ENCODE results near the gene IQGAP2. TPM values are rescaled to one million over a fixed set of nuclear protein-coding genes. Genes with fewer than 3 reads are reported as not detected.

IQGAP2 gene
- total and polyA plus RNA-seq, 2 of the 8 experiments (the other 6 are each of a cell fraction or from before 2014, with no cell fraction given), result 19.7 to 66.0 TPM

DNA sequence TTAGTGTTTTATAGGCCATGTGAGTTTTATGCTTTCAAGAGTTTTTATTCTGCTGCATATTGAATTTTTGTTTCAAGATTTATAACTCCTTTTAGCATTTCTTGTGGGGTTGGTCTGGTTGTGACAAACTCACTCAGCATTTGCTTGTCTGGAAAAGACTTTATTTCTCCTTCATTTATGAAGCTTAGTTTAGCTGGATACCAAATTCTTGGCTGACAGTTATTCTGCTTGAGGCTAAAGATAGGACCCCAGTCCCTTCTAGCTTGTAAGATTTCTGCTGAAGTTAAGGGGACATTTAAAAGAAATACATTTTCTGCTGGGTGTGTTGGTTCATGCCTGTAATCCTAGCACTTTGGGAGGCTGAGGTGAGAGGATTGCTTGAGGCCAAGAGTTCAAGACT, 36.8 kb downstream of the IQGAP2 start:
- H2AFZ ChIP-seq (ENCODE audit: low read length), result no peak overlapping the region
- DNase-seq (ENCODE audit: low read depth in 1 of 2, low spot score in 2 of 2) (no peak), FAIRE-seq (no peak)
- no peak overlapping the region for H2AK5ac ChIP-seq (ENCODE audit: low read depth, low read length)
- H3K4me2 ChIP-seq (ENCODE audit: insufficient read depth in 1 of 2, low read depth in 2 of 2, low read length in 2 of 2), result no peak overlapping the region
- no peaks in the 10 kb centered on the region for H3K23me2 ChIP-seq (ENCODE audit: low read depth, low read length)
- H3K27me3 ChIP-seq (replicated peaks in 1 of 4; ENCODE audit: control insufficient read depth in 3 of 4, extremely low read depth in 1 of 4, insufficient read depth in 3 of 4, low read length in 3 of 4), result no peaks in the 10 kb centered on the region
- no peaks in the 10 kb centered on the region for H3K36me3 ChIP-seq (ENCODE audit: control insufficient read depth in 2 of 4, insufficient read depth in 4 of 4, low read length in 3 of 4)
- H3K4ac ChIP-seq (replicated peaks; ENCODE audit: insufficient read length, low read depth, low read length), result no peak overlapping the region
- H3K23ac ChIP-seq (ENCODE audit: insufficient read length), result no peak overlapping the region
- 0 out of 4 replicates have a peak, but pooled peaks cover 0 to 6% of the 10 kb centered on the region in 2 experiments for H3K9me3 ChIP-seq (ENCODE audit: insufficient read depth in 2 of 2, low read depth in 1 of 2, low read length in 1 of 2)
- H2BK12ac ChIP-seq (ENCODE audit: low read depth, low read length), result no peak overlapping the region
- no peak overlapping the region for H2BK15ac ChIP-seq (ENCODE audit: low read length)
- no peak overlapping the region for H3K18ac ChIP-seq (ENCODE audit: extremely low read depth, low read length)
- ChIA-PET CTCF (ENCODE audit: partially characterized antibody) (interaction anchor here (1.1 to 1.4 kb wide), 2 partner anchors 13 to 15 kb away, joined by 3 to 4 read pairs; no protein-coding TSS in a partner anchor), POLR2A (ENCODE audit: partially characterized antibody) (interaction anchor here (1.2 kb wide), 1 partner anchor 10 kb away, joined by 4 read pairs; no protein-coding TSS in a partner anchor)
- H3K56ac ChIP-seq (replicated peaks; ENCODE audit: insufficient read length, low read depth, low read length), result no peak overlapping the region
- no peaks in the 10 kb centered on the region for H4K20me1 ChIP-seq (replicated peaks in 1 of 2; ENCODE audit: control insufficient read depth in 1 of 2, insufficient read depth in 2 of 2, low read length in 2 of 2)
- H3K79me1 ChIP-seq (ENCODE audit: low read depth, low read length), result no peaks in the 10 kb centered on the region; the same call in 1 of the 2 replicates
- no peak overlapping the region for H2BK120ac ChIP-seq (replicated peaks; ENCODE audit: low read depth, low read length)
- H4K5ac ChIP-seq (ENCODE audit: insufficient read length, low read depth, low read length), result no peak overlapping the region
- no peak overlapping the region for H4K8ac ChIP-seq (ENCODE audit: extremely low read depth, insufficient read depth, low read length)
- H4K91ac ChIP-seq (replicated peaks; ENCODE audit: insufficient read length, low read length), result no peak overlapping the region
- H3K79me2 ChIP-seq (ENCODE audit: control insufficient read depth in 1 of 2, insufficient read depth in 2 of 2, low read length in 2 of 2), result peaks cover 2 to 54% of the 10 kb centered on the region in 2 experiments; a peak in 2 of 4 replicates
- H3K4me3 ChIP-seq (ENCODE audit: extremely low read depth in 1 of 4, insufficient read depth in 2 of 4, low read depth in 3 of 4, low read length in 4 of 4), result no peak overlapping the region
- H2BK20ac ChIP-seq (ENCODE audit: low read length), result no peak overlapping the region
- H3K14ac ChIP-seq (ENCODE audit: insufficient read length), result no peak overlapping the region
- no peaks in the 10 kb centered on the region for H3K4me1 ChIP-seq (replicated peaks in 1 of 4; ENCODE audit: control insufficient read depth in 3 of 4, insufficient read depth in 4 of 4, low read length in 3 of 4)
- H3K9ac ChIP-seq (replicated peaks in 1 of 4; ENCODE audit: extremely low read depth in 1 of 4, low read depth in 3 of 4, low read length in 3 of 4), result no peak overlapping the region
- H3K27ac ChIP-seq (ENCODE audit: low read depth, low read length), result no peak overlapping the region
- no peak overlapping the region for H2BK5ac ChIP-seq (ENCODE audit: low read depth, low read length)
- no peak for TF ChIP-seq GABPA (IDR thresholded peaks at IDR 0.05; ENCODE audit: borderline replicate concordance, insufficient read depth, low read length)
- no peak for TF ChIP-seq ATF2 (IDR thresholded peaks at IDR 0.05; ENCODE audit: low read length)
- no peak for TF ChIP-seq TBP (IDR thresholded peaks at IDR 0.05; ENCODE audit: low read depth, low read length)
- no peak for TF ChIP-seq EZH2 (IDR thresholded peaks at IDR 0.05; ENCODE audit: low read depth, low read length, severe bottlenecking)
- TF ChIP-seq MAFK (IDR thresholded peaks at IDR 0.05; ENCODE audit: low read depth, low read length), result no peak

Measured in H1 (cell line).